Mammary epithelial cell (primary cell): ENCODE measurements around the gene MUC3A.

Experiments used
- CTCF ChIP-seq, 2 donors: IDR thresholded peaks in 1 of 2; conservative IDR thresholded peaks in 1 of 2; 2 replicates each; pipeline ENCODE4 v1.5.1; 2011 to 2012; ENCODE audit warnings: inconsistent platforms in 2 of 2, low read length in 2 of 2, mild to moderate bottlenecking in 2 of 2, control low read depth in 1 of 2, low read depth in 1 of 2; ENCODE audit not compliant: insufficient read depth in 1 of 2; ENCODE audit errors: extremely low read depth in 1 of 2
- EZH2 ChIP-seq: IDR thresholded peaks from 2 replicates; pipeline ENCODE4 v1.6.1; 2012; ENCODE audit warnings: low read length, inconsistent platforms, borderline replicate concordance

DNA sequence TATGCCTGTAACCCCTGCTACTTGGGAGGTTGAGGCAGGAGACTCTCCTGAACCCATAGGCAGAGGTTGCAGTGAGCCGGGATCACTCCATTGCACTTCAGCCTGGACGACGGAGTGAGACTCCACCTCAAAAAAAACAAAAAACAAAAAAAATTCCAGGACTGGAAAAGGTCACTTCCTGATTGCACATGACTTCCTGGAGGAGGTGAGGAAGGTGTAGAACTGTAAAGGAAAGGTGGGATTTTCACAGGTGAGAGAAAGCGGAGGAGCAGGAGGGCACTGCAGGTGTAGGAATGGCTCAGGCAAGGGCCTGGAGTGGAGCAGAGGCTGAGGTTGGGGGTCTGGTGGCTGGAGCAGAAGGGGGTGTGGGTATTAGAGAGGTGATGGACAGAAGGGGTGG is 3.2 kb upstream of the MUC3A start:
- no peak for TF ChIP-seq EZH2
- TF ChIP-seq CTCF (conservative IDR thresholded peaks at IDR 0.05 in 1 of 2, IDR thresholded peaks at IDR 0.05 in 1 of 2; ENCODE audit: extremely low read depth in 1 of 2, insufficient read depth in 1 of 2, low read depth in 1 of 2, low read length in 2 of 2): no peak
